ENCODE data around the gene ZBTB46.
"Not testable (repeated sequence)": the region's sequence is repeated elsewhere in the genome, so short reads cannot be mapped to it uniquely, and the experiment has no call there.

ZBTB46 gene, protein sequence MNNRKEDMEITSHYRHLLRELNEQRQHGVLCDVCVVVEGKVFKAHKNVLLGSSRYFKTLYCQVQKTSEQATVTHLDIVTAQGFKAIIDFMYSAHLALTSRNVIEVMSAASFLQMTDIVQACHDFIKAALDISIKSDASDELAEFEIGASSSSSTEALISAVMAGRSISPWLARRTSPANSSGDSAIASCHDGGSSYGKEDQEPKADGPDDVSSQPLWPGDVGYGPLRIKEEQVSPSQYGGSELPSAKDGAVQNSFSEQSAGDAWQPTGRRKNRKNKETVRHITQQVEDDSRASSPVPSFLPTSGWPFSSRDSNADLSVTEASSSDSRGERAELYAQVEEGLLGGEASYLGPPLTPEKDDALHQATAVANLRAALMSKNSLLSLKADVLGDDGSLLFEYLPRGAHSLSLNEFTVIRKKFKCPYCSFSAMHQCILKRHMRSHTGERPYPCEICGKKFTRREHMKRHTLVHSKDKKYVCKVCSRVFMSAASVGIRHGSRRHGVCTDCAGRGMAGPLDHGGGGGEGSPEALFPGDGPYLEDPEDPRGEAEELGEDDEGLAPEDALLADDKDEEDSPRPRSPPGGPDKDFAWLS

DNA sequence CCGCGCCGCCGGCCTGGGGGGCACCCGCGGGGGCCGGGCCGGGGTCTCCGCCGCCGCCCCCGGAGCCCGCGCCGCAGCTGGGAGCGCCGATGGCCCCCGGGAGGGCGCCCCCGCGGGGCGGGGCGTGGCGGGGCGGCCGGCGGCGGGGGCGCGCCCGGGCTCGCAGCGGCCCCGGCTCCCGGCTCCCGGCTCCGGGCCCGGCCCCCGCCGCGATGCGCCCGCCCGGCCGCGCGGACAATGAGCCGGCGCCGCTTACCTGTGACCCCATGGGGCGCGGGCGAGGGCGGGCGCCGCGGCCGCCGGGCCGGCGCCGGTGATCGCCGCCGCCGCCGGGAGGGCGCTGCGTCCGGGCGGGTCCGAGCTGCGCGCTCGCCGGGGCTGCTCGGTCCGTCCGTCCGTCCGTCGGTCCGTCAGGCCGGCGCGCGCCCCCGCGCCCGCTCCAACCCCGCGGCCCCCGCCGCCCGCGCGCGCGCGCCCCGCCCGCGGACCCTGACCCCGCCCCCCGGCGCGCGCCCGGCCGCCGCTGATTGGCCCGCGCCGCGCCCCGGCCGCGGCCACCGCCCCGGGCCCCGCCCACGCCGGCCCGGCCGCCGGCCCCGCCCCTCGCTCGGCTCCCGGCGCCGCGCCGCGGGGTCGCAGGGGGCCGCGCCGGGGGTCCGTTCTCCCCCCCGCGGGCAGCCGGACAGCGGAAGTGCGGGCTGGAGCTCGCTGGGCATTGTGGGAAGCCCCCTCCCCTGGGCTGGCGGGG, at the start of gene ZBTB46:
Gene ZBTB46 (minus strand): TSS at position 424 of the 748 bp plus-strand sequence. CDS start 40,507 bp downstream, outside the sequence.
- peak; percentile 37 for DNase-seq

DNA sequence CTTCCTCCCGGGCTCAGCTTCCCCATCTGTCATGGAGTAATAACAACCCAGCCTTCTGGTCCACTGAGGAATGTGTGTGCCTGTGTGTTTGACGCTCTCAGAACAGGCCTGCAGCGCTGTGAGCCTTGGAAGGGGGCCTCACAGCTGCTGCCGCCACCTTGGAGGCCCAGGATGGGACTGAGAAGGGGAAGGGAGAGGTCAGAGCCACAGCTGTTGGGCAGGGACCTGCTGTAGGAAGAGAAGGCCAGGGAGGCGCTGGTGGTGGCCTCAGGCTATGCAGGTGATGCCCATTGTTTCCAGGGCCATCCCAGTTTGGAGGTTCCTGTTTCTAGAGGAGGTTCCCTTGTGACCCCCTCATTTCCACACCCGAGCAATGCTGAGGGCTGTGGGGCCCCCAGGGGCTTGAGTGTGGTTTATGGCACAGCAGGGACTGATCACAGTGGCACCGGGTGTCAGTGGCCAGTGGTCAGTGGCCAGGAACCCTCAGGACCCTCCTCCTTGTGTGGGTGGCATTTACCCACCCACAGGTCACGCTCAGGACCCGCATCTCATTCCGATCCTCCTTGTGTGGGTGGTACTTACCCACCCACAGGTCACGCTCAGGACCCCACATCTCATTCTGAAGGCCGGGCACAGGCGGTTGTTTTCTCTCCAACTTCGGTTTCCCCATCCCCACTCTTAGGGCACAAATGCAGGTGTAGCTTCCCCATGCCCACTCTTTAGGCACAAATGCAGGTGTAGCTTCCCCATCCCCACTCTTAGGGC, 48.0 kb upstream of the ZBTB46 start:
- no peak for DNase-seq

DNA sequence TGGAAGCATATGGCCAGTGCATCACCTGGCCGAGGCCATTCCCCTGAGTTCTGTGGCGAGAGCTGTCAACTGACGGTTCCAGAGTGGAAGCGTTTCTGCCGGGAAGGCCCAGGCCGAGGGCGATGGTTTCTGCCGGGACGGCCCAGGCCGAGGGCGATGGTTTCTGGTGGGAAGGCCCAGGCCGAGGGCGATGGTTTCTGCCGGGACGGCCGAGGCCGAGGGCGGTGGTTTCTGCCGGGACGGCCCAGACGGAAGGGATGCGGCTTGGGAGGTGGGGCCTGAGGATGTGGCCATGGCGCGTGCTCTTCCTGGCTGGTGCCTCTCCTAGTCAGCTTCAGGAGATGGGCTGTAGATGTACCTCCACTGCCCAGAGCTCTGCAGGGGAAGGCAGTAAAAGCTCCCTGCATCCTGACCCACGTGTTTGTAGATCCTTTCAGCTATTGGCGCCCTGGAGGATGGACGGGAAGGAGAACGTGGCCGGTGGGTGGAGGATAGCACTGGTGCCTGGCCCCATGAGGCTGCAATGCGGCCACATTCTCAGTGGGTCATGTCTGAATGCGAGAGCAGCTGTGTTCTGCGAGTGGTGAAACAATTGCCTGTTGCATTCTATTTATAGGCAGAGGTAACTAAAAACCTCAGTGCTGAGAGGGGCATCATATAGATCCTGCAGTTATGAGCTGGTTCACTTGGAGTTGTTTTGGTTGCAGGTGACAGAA, 46.8 kb upstream of the ZBTB46 start:
- DNase-seq, result no peak

DNA sequence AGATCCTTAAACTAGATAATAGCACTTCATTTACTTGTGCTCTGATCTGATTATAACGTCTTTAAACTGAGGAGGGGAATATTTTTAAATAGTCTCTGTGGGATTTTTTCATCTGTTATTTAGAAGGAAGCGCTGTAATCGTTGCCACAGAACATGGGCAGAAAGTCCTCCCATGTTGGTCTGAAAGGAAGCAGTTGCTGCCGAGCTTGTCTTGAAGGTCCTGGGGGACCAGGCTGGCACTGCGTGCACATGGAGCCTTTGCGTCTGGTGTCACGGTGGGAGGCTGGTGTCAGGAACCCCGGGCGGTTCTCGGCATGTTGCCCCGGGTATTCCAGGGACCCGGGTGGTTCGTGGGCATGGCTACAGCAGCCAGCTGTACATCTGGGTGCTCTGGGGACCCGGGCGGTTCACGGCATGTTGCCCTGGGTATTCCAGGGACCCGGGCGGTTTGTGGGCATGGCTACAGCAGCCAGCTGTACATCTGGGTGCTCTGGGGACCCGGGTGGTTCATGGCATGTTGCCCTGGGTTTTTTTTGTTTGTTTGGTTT, 45.5 kb upstream of the ZBTB46 start:
- no peak for DNase-seq

DNA sequence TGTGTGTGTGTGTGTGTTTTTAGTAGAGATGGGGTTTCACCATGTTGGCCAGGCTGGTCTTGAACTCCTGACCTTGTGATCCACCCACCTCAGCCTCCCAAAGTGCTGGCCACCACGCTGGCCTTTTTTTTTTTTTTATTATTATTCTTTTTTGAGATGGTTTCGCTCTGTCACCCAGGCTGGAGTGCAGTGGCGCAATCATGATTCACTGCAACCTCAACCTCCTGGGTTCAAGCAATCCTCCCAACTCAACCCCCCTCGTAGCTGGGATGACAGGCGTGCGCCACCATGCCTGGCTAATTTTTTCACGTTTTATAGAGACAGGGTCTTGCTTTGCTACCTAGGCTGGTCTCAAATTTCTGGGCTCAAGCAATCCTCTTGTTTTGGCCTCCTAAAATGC, 43.2 kb upstream of the ZBTB46 start:
- not testable (repeated sequence) for DNase-seq

DNA sequence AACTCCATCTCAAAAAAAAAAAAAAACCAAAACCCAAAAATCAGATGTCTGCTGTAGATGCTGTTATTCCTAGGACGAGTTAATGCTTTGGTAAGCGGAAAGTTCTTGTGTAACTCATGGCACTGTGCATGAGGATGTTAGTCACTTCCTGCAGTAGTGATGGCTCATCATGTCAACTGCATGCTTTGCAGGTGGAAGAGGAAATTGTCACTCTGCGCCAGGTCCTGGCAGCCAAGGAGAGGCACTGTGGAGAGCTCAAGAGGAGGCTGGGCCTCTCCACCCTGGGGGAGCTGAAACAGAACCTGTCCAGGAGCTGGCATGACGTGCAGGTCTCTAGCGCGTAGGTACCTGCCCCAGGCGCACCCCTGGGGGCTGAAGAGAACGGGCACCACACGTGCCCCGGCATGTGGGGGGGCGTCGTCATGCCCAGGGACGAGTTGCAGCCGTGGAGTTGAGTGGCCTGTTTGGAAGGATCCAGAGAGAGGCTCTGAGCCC, 42.5 kb upstream of the ZBTB46 start:
- DNase-seq, result peak; percentile 28

DNA sequence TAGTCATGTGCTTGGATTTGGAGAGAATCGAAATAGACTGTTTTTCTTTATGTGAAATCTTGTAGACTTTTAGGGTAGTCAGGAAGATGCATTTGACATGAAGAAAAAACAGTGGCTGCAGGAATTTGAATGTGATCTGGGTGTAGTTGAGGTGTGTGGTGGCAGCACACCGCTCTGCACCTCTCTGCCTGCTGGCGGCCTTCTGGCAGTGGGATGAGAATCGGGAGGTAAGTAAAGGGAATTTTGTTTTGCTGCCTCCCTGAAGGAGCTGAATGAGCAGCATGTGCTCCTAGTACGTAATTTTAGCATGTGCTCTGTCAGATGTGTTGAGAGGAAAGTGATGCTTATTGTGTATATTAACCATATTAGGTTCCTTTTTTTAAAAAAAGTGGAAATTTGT, 37.2 kb upstream of the ZBTB46 start:
- no peak for DNase-seq

DNA sequence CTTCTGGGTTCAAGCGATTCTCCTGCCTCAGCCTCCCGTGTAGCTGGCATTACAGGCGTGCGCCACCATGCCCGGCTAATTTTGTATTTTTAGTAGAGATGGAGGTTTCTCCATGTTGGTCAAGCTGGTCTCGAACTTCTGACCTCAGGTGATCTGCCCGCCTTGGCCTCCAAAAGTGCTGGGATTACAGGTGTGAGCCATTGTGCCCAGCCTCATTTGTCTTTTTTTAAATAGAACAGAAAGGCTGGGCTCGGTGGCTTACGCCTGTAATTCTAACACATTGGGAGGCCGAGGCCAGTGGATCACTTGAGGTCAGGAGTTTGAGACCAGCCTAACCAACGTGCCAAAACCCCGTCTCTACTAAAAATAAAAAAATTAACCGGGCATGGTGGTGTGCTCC, 36.0 kb upstream of the ZBTB46 start:
- not testable (repeated sequence) for DNase-seq

DNA sequence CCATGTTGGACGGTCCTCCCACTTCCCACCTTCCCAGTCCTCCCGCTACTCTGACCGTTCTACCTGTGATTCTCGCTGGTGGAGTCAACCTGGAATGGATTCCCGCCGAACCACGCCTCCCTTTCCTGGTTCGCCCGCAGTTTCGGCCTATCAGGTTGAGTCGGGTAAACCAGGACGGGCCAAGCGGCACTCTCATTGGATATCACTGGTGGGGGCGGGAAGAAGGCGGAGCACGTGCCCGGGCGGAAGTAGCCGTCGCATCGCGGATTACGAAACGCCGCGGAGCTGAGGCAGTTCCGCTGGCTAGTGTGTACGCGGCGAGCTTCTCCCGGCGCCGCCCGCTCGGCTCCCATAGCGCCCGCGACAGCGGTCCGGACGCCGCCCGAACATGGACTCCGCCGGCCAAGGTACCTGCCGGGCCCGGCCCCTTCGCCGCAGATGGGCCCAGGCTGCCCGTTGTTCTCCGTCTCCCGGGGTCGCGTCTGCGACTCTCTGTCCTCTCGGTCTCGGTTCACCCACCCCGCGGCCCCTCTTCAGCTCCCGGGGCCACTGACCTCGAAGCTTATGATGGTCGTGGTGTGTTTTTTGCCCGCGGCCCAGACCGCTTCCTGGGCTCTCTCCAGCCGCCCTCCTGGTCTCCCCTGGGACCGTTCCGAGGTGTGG, 34.0 kb upstream of the ZBTB46 start, which contains the start of gene TPD52L2:
Gene TPD52L2 (plus strand): TSS at position 293 of the 663 bp plus-strand sequence. CDS start 96 bp downstream, at position 389.
- peak; percentile 97 for DNase-seq

DNA sequence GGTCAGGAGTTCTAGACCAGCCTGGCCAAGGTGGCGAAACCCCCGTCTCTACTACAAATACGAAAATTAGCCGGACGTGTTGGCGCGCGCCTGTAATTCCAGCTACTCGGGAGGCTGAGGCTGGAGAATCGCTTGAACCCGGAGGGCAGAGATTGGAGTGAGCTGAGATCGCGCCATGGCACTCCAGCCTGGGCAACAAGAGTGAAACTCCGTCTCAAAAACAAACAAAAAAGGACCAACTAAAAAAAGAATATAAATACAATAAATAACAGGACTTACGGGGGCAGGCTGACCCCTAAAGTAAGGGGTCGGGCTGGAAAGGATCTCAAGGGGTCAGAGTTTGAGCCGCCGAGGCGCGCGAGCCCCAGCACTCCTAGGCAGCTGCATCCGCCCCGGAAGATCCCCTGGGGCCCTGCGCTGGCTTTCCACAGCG, 33.5 kb upstream of the ZBTB46 start:
- DNase-seq, result no peak

DNA sequence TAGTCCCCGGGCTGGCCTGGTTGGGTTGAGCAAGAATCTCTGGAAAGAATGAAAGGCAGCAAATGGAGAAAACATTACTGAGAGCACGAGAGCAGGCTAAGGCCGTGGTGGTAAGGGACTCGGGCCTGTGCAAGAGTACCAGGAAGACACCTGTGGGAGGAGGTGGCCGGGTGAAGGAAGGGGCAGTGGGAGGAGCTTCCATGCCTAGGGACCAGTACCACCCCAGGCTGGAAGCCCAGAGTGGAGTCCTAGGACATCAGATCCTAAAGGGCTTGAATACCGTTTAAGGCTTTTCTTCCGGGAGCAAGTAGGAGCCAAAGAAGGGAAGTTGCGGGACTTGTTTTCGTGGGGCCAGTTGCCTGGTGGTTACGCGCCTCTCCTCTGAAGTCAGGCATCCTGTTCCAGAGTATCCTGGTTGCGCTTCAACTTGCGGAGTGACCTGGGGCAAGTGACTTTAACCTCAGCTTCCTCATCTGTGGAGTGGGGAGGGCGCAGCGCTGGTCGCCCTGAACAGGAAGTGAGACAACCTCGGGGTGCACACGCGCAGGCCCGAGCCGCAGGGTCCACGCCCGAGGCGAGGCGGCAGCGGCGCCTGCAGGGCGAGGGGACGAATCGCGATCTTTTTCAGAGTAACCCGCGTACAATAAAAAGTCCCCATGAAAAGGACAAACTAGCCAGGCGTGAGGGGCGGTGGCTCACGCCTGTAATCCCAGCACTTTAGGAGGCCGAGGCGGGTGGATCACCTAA, 32.9 kb upstream of the ZBTB46 start:
- peak; percentile 84 for DNase-seq

DNA sequence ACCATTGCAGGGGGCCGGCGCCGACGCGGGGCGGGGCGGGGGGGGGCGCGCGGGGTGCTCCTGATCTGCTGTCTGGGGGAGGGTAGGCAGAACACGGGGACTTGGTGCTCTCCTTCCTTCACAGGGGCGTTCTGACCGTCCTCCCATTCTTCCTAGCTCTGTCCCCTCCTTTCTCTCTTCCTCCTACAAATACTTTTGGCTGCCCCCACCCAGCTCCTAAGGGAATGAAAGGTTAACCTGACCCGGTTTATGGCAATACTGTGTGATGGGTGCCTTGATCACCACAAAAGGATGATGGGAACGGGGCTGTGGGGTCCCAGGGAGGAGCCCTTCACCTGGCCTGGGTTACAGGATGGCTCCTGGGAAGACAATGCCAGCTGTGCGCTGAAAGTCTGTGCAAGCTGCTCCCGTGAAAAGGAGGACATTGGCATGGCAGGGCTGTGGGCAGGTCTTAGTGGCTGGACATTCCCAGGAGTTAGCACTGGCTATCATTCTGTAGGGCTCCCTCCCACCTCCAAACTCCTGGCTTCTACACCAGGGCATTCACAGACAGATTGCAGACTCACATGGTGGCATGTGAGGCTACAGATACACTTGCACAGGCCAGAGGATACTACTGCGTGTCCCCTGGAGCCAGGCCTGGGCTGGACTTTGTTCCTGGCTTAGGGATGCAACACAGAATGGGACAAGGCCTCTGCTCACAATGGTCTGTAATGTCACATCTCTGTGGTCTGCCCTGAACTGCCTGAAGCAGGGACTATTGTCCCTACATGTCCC, 32.1 kb upstream of the ZBTB46 start:
- DNase-seq, result no peak

DNA sequence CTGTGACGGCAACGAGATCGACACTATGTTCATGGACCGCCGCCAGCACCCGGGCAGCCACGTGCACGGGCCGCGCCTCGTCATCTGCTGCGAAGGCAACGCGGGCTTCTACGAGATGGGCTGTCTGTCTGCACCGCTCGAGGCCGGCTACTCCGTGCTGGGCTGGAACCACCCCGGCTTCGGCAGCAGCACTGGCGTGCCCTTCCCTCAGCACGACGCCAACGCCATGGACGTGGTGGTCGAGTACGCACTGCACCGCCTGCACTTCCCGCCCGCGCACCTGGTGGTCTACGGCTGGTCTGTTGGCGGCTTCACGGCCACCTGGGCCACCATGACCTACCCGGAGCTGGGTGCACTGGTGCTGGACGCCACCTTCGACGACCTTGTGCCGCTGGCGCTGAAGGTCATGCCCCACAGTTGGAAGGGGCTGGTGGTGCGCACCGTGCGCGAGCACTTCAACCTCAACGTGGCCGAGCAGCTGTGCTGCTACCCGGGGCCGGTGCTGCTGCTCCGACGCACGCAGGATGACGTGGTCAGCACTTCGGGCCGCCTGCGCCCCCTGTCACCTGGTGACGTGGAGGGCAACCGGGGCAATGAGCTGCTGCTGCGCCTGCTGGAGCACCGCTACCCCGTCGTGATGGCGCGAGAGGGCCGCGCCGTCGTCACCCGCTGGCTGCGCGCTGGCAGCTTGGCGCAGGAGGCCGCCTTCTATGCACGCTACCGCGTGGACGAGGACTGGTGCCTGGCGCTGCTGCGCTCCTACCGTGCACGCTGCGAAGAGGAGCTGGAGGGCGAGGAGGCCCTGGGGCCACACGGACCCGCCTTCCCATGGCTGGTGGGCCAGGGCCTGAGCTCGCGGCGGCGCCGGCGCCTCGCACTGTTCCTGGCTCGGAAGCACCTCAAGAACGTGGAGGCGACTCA, 31.2 kb upstream of the ZBTB46 start:
- no peak for DNase-seq

DNA sequence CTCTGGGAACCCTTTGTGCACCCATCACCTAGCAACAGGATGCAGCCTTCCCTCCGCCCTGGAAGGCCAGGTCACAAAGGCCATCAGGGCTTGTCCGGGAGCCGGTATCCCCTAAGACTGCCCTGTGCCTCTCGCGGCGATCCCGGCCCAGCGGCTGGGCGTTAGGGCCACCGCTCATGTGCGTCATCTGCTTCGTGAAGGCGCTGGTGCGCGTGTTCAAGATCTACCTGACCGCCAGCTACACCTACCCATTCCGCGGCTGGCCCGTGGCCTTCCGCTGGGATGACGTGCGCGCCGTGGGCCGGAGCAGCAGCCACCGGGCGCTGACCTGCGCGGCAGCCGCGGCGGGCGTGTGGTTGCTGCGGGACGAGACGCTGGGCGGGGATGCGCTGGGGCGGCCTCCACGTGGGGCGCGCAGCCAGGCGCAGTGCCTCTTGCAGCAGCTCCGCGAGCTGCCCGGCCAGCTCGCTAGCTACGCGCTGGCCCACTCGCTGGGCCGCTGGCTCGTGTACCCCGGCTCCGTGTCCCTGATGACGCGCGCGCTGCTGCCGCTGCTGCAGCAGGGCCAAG, 30.4 kb upstream of the ZBTB46 start, which contains the start of gene ABHD16B:
Gene ABHD16B (plus strand): TSS at position 134 of the 570 bp plus-strand sequence. CDS start 43 bp downstream, at position 177.
- DNase-seq, result no peak

DNA sequence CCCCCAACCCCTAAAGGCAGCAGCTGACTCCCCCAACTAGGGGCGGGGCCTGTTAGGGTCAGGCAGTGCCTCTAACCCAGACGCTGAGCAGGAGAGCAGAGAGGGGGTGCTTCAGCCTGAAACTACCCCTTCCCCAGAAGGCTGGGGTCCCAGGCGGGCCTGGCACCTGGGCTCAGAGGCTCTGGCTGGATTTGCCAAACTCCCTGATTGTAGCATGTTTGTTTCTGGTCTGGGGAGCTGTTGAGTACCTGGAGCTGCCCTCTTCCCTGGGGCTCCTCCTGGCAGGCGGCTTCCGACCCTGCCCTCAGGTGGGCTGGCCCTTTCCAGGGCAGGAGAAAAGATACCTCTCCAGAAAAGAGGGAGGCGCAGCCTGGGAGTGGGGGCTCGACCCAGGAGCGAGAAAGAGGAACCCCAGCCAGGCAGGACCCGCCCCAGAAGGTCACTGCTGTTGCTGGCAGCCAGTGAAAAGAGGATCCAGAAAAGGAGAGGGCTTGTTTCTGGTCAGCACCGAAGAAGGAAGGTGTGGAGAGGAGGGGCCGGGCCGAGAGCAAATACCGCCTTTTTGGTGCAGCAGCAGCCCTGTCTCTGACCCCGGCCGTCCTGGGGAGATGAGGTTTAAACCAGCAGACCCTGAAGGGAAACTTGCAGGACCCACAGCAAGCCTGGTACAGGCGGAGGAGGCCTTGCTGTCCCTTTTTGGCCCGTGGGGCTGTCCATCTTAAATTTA, 29.4 kb upstream of the ZBTB46 start:
- DNase-seq, result no peak

DNA sequence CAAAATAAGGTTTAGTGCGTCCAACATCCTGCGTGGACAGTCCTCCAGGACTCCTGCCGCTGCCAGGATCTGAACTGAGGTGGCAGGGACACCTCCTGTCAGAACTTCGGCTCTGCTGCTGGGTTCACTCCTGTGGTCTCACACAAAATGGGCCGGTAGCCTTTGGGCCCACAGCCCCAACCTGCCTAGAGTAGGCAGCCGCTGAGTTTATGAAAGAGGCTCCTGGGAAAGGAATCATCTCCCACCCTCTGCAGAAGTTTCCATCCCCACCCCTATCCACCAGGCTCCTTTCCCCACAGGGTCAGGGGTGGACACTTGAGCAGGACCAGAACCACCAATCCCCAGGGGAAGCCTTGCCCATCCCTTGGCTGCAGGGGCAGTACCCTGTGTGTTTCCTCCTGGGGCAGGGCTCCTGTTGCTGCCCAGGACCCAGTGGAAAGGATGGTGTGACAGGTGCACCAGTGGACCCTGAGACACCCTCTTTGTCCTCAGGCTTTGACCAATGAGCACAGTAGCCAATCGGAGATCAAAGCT, 28.2 kb upstream of the ZBTB46 start:
- no peak for DNase-seq

Measured in CD4-positive, alpha-beta T cell treated with Interleukin-12 subunit alpha and Interleukin-12 subunit beta, for 1 hour (primary cell).